Measurements from ENCODE around the gene NPHP4. TPM values are rescaled to one million over a fixed set of nuclear protein-coding genes. Genes with fewer than 3 reads are reported as not detected.

NPHP4 gene
- total RNA-seq, 6 experiments from 2014 or later, result 5.0 to 6.8 (median 6.0) TPM

- TF ChIP-seq CTCF (IDR thresholded peaks at IDR 0.05), result no peak
- no peaks in the 10 kb centered on the region for H3K4me1 Mint-ChIP-seq (ENCODE audit: low read depth)
- H3K27ac Mint-ChIP-seq, result no peak overlapping the region
- DNase-seq, result no peak
- peaks cover 5% of the 10 kb centered on the region; the same call in 1 of the 2 replicates for H3K36me3 Mint-ChIP-seq (ENCODE audit: low read depth)
- H3K4me3 Mint-ChIP-seq, result no peak overlapping the region
- no peaks in the 10 kb centered on the region; the same call in 1 of the 2 replicates for H3K9me3 Mint-ChIP-seq
- peaks cover 3% of the 10 kb centered on the region; the same call in 1 of the 2 replicates for H3K27me3 Mint-ChIP-seq (ENCODE audit: insufficient read depth)
Observed at GRCh38 chr1:5858844-5859407, 133.3 kb downstream of the NPHP4 start.

DNA sequence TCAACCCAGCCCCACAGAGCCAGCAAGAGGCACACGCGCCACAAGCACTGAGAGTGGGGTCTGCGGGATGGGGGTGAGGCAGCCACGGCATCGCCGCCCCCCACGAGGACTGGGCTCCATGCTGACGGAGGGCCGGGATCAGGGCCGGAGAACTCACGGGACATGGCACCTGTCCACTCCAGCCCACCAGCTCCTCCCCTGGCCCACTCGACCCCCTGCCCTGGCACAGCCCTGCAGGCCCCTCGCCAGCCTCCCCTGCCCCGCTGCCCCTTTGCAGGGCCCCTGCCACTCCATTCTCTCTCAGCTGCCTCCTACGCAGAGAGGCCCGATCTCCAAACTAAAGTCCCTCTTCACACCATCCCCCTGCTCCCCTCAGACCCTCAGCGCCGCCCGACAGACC, 134.0 kb downstream of the NPHP4 start:
- no peak for TF ChIP-seq CTCF (IDR thresholded peaks at IDR 0.05)
- no peak for DNase-seq
- no peaks in the 10 kb centered on the region; the same call in 1 of the 2 replicates for H3K9me3 Mint-ChIP-seq
- H3K36me3 Mint-ChIP-seq (ENCODE audit: low read depth), result peaks cover 5% of the 10 kb centered on the region; the same call in 1 of the 2 replicates
- H3K27ac Mint-ChIP-seq, result no peak overlapping the region
- no peak overlapping the region for H3K4me3 Mint-ChIP-seq
- H3K27me3 Mint-ChIP-seq (ENCODE audit: insufficient read depth), result peaks cover 5% of the 10 kb centered on the region; the same call in 1 of the 2 replicates
- H3K4me1 Mint-ChIP-seq (ENCODE audit: low read depth), result no peaks in the 10 kb centered on the region

GRCh38 chr1:5857508-5858090, 134.6 kb downstream of the NPHP4 start:
- Mint-ChIP-seq H3K27me3 (ENCODE audit: insufficient read depth) (peaks cover 5% of the 10 kb centered on the region), H3K27ac (no peak overlapping the region), H3K9me3 (no peaks in the 10 kb centered on the region; the same call in 1 of the 2 replicates), H3K4me3 (no peak overlapping the region), H3K36me3 (ENCODE audit: low read depth) (peaks cover 5% of the 10 kb centered on the region; the same call in 1 of the 2 replicates), H3K4me1 (ENCODE audit: low read depth) (no peaks in the 10 kb centered on the region)
- no peak for TF ChIP-seq CTCF (IDR thresholded peaks at IDR 0.05)
- DNase-seq, result no peak

GRCh38 chr1:5857011-5857410, 135.2 kb downstream of the NPHP4 start:
- Mint-ChIP-seq H3K4me3 (no peak overlapping the region), H3K36me3 (ENCODE audit: low read depth) (peaks cover 5% of the 10 kb centered on the region; the same call in 1 of the 2 replicates), H3K27me3 (ENCODE audit: insufficient read depth) (peaks cover 5% of the 10 kb centered on the region), H3K9me3 (no peaks in the 10 kb centered on the region; the same call in 1 of the 2 replicates), H3K4me1 (ENCODE audit: low read depth) (no peaks in the 10 kb centered on the region), H3K27ac (no peak overlapping the region)
- DNase-seq, result no peak
- no peak for TF ChIP-seq CTCF (IDR thresholded peaks at IDR 0.05)

DNA sequence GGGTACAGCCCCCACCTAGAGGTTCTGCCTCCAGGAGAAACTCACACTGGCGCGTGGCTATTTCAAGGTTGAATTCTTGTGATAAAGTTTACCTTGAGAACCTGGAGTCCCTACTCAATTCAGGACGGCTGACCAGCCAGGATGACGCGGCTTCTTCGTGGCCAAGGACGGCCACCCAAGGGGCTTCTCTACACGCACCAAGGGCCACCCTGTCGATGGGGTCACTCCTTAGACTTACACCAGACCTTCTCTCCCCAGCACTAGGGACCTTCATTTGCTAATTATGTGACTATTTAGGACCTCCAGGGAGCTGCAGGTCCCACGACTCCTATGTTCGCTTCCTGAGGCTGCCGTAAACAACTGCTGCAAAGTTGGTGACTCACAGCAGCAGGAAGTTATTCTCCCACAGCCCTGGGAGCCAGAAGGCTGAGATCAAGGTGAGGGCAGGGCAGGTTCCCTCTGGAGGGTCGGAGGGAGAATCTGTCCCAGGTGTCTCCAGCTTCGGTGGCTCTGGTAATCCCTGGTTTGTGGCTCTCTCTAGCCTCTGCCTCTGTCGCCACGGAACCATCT, 135.9 kb downstream of the NPHP4 start:
- Mint-ChIP-seq H3K27me3 (ENCODE audit: insufficient read depth) (peaks cover 5% of the 10 kb centered on the region), H3K9me3 (no peaks in the 10 kb centered on the region; the same call in 1 of the 2 replicates), H3K36me3 (ENCODE audit: low read depth) (peaks cover 5% of the 10 kb centered on the region; the same call in 1 of the 2 replicates), H3K4me1 (ENCODE audit: low read depth) (no peaks in the 10 kb centered on the region), H3K4me3 (no peak overlapping the region), H3K27ac (no peak overlapping the region)
- no peak for TF ChIP-seq CTCF (IDR thresholded peaks at IDR 0.05)
- no peak for DNase-seq
